NCI-H2196 treated with DMSO at 0.1 percent for 48 hours (cell line): ENCODE results near the gene CAPZB.

Experiments
- DNase-seq: peaks from one replicate; lab custom pipeline; 2025; ENCODE audit not compliant: unreplicated experiment; lab: John Stamatoyannopoulos, UW

Gene CAPZB

GRCh38 chr1:19430121-19431068, 54.9 kb downstream of the CAPZB start:
- DNase-seq, result peak; percentile 46

- DNase-seq, result no peak
Observed at GRCh38 chr1:19429611-19430010, 55.7 kb downstream of the CAPZB start.

- DNase-seq, result no peak
Observed at GRCh38 chr1:19427087-19427781, 58.1 kb downstream of the CAPZB start.

- DNase-seq, result no peak
Observed at GRCh38 chr1:19426294-19427086, 58.8 kb downstream of the CAPZB start.

- no peak for DNase-seq
Observed at GRCh38 chr1:19425646-19426239, 59.6 kb downstream of the CAPZB start.

- peak; percentile 84 for DNase-seq
Observed at GRCh38 chr1:19424651-19425570, 60.4 kb downstream of the CAPZB start.

GRCh38 chr1:19423130-19423529, 62.2 kb downstream of the CAPZB start:
- DNase-seq, result no peak

GRCh38 chr1:19421365-19421764, 64.0 kb downstream of the CAPZB start:
- DNase-seq, result no peak

GRCh38 chr1:19420606-19421005, 64.7 kb downstream of the CAPZB start:
- no peak for DNase-seq

- no peak for DNase-seq
Observed at GRCh38 chr1:19419691-19420090, 65.6 kb downstream of the CAPZB start.

GRCh38 chr1:19418503-19418971, 66.8 kb downstream of the CAPZB start:
- DNase-seq, result no peak

GRCh38 chr1:19416921-19417470, 68.3 kb downstream of the CAPZB start:
- DNase-seq, result no peak

GRCh38 chr1:19416145-19416544, 69.2 kb downstream of the CAPZB start:
- no peak for DNase-seq

- no peak for DNase-seq
Observed at GRCh38 chr1:19414515-19415121, 70.7 kb downstream of the CAPZB start.

- no peak for DNase-seq
Observed at GRCh38 chr1:19413999-19414398, 71.3 kb downstream of the CAPZB start.

GRCh38 chr1:19412654-19413053, 72.7 kb downstream of the CAPZB start:
- DNase-seq, result peak; percentile 50

- no peak for DNase-seq
Observed at GRCh38 chr1:19411612-19412011, 73.7 kb downstream of the CAPZB start.

- DNase-seq, result no peak
Observed at GRCh38 chr1:19410393-19410792, 74.9 kb downstream of the CAPZB start.
